HG03039 (cell line): ENCODE results near the gene BSND.

ENCODE experiments used
- ATAC-seq: cut with Tn5 transposase; IDR thresholded peaks from one replicate; pipeline ENCODE4 v1.9.1; 2021; ENCODE audit warnings: mild to moderate bottlenecking, moderate library complexity; ENCODE audit not compliant: unreplicated experiment

The BSND gene

DNA sequence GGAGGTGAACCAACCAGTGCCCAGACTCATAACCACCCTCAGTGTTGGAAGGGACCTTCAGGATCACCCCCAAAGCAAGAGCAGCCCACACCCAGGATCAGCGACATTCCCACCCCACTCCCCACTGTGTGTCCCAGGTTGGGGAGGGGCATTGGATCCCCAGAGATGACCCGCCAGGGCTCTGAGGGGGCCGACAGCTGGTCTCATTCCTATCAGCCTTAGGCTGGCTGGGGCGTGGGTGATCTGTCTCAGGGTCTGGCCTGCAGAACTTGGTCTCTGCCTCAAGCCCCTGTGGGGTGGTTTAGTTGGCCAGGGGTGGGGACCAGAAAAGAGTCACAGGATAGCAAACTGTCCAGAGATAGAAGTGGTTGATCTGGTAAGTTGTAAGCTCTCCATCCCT lies 7.8 kb upstream of the BSND start:
- ATAC-seq, result no peak

DNA sequence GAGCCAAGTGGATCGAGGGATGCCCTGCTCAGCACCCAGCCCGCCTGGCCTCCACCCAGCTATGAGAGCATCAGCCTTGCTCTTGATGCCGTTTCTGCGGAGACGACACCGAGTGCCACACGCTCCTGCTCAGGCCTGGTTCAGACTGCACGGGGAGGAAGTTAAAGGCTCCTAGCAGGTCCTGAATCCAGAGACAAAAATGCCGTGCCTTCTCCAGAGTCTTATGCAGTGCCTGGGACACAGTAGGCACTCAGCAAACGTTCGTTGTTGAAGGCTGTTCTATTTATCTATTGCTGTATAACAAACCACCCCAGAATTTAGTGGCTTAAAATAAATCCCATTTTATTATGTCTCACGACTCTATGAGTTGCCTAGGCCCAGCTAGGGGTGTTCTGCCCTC lies 6.8 kb upstream of the BSND start:
- no peak for ATAC-seq

DNA sequence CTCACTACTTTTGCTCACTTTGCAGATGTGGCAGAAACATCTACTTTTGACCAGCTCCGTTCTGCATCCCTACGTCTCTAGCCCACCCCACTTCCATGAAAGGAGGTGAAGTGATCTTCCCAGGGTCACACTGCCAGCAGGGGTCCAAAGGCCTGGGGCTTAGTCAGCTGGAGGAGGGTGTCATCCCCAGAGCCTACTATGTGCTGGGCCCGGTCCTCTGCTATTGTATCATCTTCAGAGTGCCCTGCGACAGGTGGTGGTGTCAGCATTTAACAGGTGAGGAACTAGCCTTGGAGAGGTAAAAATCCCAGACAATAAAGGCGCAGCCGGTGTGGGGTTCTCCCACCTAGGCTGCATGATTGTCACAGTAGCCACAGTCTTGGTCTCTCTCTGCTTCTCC lies 5.6 kb upstream of the BSND start:
- ATAC-seq, result no peak

DNA sequence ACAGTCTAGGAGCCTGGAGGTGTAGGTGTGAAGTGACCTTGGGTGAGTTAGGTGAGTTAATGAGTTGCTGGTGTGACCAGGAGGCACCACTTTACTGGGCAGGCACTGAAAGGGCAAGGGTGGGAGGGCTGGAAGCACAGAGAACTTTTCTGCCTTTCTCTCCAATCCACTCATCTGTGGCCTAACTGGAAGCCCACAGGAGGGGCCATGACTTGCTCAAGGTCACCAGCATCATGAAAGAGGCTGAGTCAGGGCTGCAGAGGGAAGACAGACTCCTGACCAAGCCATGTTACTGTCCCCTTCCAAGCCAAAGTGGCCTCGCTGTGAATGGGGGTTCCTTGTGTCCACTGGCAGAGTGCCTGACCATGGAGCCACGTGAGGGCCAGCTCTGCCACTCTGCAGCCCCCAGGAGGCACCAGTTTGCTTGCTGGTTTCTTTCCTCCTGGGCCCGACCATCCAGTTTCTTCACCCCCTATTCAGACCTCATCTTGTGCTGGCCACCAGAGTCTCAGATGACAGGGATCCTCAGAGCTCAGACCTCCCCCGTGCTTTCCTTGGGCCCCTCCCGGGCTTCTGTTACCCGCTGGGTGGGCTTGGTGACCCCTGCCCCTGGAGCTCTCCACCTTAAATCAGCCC lies 4.3 kb upstream of the BSND start:
- ATAC-seq, result no peak

DNA sequence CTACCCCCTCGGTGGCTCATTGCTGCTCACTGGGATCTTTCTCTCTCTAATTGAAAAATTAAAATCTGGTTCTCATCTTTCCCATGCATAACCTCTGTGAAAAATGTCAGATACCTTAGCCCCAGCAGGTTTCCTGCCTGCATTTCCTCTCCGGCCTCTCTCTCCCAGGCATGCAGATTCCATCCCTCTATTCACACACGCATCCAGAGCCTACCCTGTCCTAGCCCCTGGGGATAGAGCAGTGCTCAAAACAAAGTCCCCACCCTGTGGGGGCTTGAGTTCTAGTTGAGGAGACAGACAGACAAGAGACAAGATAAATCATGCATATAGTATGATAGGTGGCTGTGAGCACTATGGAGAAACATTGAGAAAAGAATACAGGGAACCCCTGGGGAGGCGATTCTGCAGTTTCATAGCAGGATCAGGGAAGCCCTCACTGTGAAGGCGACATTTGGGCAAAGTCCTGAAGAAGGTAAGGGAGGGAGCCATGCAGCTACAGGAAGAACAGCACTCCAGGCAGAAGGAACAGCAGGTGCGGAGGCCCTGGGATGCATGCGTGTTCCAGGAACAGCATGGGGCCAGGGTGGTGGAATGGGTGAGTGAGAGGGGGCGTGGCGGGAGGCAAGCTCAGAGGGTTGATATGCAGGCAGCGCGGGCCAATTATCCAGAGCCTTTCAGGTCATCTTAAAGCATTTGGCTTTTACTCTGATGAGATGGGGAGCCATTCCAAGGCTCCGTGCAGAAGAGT lies 3.5 kb upstream of the BSND start:
- no peak for ATAC-seq

DNA sequence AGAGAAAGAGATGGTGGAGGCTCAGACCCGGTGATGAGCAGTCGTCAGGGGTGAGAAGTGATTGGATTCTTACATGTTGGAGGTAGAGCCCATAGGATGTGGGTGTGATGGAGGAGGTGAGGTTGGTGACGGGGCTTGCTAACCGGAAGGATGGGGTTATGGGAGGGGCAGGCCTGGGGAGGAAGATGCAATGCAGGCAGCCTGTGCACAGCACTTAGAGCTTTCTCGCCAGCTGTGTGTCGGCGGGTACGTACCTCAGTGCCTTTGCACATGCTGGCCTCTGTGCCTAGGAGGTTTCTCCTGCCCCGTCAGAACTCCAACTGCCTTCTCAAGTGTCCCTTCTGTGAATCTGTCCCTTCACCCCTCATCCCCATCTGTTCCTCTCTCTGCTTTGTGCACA lies 2.9 kb upstream of the BSND start:
- ATAC-seq, result no peak

DNA sequence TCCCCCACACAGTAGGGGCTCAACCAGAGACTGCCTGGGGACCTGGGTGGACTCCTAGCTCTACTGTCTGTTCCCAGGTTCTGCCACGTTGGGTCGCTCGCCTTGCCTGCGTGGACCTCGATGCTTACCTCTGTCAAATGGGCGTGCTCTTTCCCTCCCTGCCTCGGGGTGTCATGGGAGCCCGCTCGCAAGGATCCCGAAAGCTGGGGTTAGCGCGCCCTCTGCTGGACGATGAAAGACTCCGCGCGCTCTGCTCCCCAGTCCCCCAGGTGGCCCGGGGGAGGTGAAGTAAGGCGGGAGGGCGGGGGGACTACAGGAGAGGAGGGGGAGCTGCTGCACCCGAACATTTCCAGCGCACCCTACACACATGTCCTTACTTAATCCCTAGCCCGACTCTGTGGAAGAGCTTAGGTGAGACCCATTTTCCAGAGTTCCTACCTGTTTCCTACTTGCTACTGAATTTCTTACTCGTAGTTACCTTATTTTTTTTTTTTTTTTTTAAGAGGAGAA lies 2.3 kb upstream of the BSND start:
- no peak for ATAC-seq

DNA sequence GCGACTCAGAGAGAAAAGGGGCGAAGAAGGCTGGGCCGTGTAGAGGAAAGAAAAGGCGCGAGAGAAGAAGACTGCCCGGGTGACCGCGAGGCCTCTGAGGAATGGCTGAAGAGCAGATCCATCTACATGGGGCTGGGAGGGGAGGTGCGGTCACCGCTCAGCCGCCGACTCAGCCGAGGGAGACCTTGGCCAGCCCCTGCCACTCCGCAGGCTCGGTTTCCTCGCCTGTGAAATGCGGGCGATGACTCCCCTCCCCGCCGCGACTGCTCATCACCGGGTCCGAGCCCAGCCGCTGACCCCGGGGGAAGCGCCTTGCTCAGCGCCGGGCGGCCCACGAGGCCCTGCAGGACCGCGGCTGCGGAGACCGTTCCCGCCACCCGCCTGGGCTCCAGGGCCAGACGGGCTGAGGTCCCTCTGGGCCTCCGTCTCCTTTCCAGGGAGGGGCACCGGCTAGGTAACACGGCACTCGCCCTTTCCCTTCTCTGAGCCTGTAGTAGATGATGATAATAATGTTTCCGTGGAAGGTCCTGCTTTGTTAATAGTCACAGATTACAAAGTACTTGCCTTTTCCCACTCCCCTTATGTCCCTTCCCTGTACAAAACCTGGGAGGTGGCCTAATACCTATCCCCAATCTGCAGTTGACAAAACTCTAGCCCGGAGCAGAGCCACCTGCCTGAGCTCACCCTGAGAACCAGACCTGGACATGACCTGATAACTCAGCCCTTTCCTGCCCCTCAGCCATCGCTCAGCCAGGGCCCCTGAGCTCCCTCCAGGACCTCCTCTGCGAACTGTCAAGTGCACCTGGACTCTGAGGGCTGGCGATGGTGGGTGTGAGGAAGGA lies 1.6 kb upstream of the BSND start:
- no peak for ATAC-seq

DNA sequence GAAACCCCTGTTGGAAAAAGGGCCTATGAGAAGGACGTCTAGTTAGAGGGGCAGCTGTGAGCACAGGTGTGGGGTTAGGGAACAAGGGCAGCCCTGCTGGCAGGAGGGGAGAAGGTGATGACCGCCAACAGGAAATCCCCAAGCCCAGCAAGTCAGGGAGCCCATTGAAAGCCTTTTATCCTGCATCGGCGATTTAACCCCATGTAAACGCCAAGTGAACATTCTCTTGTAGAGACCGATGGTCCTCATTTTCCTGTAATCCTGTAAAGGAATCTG lies 1.1 kb upstream of the BSND start:
- ATAC-seq, result no peak

DNA sequence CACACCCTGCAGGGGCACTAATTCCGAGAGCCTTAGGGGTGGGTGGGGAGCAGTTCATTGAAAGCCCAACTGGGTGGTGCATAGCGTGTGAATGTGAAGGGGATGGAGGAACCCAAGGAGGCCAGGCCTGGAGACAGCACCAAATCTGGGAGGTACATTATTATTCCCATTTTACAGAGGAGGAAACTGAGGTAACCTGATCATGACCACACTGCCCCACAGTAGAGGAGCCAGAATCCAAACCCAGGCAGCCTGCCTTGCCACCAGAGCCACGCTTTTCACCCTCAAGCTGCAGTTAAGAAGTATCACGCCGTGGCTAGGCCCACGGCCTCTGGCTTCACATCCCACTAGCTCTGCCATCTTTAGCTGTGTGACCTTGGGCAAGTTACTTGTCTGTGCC lies 633 bp upstream of the BSND start:
- ATAC-seq, result no peak

DNA sequence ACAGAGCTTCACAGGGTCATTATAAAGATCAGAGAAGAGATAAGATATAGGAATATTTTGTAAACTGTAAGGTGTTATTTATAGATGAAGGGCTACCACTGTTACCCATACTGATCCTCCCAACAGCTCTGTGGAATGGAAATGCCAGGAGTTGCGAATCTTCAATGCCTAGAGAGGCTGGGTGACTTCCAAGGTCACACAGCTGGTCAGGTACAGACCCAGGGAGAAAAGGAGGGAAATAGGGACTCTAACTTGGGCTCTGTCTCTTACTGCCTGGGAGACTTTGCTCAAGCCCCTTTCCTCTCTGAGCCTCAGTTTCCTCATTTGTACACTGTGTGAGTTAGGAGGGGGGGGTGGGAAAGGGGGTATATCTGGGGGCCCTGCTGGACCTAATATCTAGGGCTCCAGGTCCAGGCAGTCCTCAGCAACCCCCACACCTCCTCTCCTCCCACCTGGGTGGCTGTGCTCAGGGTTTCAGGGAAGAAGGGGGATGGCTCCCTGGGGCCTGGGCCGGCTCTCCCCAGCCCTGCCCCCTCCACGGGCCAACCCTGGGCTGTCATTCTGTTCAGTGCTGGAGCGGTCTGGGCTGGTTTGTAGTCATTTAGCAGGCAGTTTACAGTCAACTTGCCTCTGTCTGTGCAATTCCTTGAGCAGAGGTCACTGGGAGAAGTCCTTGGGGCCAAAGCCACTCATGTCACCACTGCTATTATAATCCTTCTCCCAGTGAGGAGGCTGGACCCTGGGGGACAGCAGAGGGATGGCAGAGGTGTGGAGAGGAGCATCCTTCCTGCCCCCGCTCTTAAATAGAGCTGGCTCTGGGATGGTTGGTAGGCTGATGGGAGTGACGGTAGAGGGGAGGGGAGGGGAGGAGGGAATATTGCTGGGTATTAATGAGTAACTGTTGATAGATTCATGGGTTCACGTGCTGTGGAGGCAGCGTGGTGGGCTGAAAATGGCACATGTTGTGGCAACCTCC lies 1.7 kb downstream of the BSND start:
- ATAC-seq, result no peak

DNA sequence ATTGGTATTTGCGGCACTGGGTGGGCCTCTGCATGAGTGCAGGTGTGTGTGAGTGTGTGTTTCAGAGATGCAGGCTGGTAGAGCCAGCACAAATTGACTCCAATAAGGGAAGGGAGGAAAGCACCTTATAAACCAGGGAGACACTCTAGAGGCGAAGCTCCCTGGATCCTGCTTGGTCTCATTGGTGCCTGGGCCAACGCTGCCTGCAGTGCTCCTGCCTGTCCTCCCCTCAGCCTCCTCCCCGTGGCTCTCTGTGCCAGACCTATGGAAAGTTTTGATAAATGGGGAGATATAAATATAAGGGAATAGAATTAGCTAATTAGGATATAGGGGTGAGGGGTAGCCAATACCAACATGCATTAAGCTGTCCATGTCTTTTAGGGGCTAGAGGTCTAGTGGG lies 2.6 kb downstream of the BSND start:
- no peak for ATAC-seq

DNA sequence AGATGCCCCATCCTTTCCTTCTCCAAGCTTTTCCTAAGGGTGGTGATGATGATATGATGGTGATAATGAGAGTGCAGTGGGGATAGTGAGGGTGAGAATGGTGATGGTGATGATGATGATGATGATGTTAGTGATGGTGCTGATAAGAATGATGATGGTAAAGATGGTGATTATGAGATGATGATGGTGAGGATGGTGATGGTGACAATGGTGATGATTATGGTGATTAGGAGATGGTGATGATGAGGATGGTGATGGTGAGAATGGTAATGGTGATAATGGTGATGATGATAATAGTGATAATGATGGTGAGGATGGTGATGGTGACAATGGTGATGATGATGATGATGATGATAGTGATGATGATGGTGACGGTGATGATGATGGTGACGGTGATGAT lies 4.0 kb downstream of the BSND start:
- no peak for ATAC-seq

DNA sequence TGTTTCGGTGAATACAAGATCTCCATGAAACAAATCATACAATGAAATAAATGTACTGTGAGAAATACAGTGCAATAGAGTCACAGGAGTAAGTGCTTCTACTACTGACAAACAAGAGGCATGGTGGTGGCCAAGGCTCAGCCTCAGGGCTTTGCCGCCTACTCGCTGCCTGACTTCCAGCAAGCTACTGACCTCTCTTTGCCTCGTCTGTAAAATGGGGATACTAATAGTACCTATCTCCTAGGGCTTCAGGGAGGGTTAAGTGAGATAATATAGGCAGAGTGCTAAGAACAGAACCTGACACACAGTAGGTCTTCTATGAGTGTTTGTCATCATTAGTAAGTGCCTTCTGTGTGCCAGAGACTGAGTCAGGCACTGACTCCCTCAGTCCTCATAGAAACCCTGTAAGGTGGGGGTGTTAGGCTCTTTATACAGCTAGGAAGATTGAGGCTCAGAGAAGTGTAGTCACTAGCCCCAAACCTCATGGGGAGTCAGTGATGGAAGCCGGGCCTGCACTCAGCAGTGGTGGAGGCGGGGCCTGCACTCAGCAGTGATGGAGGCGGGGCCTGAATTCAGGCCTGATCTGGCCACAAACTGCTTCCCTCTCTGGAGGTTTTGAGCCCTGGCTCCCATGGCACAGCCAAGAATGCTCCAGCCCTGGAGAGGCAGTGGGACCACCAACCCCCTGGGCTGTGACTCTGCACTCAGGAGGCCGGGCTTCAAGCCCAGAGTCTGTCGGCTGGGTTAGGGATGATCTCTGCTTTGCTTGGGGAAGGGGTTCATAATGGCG lies 6.8 kb downstream of the BSND start:
- ATAC-seq, result no peak

DNA sequence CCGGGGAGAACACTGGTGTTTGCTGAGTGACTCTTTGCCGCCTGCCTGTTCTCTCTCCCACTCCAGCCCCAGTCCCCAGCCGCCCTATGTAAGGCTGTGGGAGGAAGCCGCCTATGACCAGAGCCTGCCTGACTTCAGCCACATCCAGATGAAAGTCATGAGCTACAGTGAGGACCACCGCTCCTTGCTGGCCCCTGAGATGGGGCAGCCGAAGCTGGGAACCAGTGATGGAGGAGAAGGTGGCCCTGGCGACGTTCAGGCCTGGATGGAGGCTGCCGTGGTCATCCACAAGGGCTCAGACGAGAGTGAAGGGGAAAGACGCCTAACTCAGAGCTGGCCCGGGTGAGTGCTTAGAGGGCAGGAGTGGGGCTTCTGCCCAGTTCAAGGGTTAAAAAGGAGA lies 8.2 kb downstream of the BSND start:
- no peak for ATAC-seq

DNA sequence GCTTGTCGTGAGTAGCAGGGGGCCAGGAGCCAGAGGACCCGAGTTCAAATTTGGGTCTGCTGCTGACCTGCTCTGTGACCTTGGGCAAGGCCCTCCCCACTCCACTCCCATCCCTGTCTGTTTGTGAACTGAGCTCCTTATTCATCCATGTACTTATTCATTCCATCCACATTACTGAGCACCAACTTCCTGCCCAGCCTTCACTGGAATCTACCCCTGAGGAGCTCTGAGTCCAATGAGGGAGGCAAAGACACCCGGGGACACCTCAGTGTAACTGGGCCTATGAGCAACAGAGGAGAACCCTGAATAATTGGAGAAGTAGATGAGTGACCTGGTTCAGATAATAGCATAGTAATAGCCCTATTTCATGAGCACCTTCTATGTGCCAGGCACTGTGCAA lies 8.9 kb downstream of the BSND start:
- no peak for ATAC-seq

DNA sequence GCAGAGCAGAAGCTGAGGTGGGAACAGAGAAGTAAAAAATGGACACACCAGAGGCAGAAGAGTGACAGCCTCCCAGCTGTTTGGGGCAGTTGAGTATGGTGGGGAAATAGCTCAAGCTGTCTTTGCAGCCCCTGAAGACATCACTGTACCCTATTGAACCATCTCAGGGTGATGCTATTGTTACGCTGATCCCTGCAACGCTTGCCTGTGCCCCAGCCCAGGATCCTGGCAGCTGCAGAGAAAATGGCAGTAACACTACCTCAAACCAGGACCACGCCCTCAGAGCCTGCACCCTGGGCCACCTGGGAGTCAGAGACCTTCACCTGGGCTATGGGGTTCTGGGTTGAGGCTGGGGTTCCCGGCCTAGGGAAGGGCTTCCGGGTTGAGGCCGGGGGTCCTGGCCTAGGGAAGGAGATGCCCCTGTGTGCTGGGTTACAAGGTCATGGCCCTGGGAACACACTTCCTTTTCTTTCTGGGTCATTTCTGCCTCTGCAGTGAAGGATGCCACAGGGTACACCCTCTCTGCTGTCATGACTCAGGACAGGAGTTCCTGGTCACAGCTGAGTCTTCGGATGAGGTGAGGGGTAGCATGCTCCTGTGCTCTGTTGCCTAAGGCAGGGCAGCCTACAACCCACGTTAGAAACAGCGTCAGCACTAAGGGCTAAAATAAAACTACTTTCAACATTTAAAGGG lies 11.6 kb downstream of the BSND start:
- no peak for ATAC-seq

DNA sequence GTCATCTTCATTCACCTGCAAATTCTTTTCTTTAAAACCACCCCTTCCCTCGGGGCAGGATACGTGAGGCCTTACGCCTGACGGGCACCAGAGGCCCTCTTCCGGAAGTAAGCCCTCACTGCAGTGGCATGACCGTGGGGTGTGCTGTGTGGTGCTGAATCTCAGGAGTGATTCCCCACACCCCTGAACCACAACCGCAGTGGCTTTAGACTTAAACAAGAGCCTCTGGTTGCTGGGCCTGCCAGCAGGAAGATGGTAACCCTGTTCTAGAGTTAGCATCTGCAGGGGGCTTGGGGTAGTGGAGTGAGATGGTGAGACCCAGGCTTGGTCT lies 12.1 kb downstream of the BSND start:
- no peak for ATAC-seq

DNA sequence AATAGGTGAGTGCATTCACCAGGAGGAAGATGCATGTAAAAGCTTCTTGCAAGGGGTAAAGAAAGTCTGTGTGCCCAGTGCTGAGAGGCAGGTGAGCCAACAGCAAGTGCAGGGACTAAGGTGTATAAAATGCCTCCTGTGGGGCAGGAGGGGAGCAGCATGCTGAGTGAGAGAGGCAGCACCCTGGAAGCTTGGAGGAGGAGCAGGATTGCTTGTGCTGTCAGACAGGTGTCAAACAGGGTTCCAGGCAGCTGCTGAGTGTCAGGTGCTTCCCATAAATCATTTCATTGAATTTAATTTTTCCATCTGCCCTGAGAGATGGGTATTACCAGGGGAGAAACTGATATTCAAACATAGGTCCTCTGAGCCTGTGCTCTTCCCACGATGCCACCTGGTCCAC lies 13.9 kb downstream of the BSND start:
- ATAC-seq, result no peak

DNA sequence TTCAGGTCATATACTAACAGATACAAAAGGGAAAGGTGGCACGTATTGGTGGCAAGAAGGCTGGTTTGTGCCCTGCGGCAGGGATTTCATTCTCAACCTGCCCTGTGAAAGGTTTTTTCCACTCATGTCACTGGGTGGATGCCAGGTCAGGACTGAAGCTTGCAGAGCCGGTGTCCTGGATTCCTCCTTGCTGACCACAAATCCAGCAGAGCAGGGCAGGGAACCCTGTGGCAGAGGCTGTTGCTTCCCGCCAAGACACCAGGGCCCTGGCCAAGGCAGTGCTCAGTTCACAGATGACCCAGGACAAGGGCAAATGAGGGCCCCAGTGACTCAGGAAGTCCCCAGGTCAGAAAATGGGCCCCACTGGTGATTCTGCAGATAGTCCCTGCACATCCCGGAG lies 16.4 kb downstream of the BSND start:
- no peak for ATAC-seq
